Eye (tissue), 1 donor: ENCODE measurements around the gene FAM236C.
"Not testable (repeated sequence)": the region's sequence is repeated elsewhere in the genome, so short reads cannot be mapped to it uniquely, and the experiment has no call there.

Experiments used
- DNase-seq: peaks from one replicate; pipeline ENCODE4 v3.0.0-alpha.2; 2015

FAM236C gene

DNA sequence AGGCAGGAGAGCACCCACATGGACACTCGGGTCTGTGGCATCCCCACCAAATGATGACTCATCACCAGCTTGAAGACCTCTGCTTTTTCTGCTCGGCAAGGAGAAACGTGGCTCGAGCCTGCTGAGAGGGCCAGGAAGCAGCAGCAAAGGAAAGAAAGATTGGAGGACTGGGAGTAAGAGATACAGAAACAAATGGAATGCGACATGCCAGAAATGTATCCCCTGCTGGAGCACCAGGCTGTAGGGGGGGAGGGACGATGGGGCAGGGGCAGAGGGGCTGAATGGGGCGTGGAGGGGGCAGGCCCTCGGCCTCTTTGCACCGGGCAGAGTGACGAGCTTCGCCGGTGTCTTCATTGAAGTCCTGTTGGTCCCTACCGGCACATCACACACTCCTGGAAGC lies at the start of gene FAM236C:
TSS of gene FAM236C (plus strand) at position 301 of the 400 bp plus-strand sequence. CDS start 100 bp downstream, outside the sequence.
- DNase-seq: not testable (repeated sequence)

DNA sequence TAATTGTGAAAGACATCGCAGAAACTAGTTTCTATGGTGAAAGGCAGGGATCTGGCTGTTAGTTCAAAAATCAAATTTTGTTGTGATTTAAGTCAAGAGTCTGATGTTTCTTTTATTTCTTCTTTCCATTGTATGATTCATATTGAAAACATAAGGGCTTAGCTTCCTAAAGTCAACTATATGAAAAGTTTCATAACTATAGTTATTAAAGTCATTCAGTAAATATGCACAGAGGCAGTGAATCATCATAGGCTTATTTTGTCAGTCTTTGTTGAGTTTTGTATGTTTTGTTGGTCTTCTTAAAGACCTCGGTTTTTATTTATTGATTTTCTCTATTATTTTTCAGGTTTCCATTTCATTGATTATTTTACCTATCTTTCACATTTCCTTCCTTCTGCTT lies 29.5 kb upstream of the FAM236C start:
- DNase-seq: not testable (repeated sequence)

DNA sequence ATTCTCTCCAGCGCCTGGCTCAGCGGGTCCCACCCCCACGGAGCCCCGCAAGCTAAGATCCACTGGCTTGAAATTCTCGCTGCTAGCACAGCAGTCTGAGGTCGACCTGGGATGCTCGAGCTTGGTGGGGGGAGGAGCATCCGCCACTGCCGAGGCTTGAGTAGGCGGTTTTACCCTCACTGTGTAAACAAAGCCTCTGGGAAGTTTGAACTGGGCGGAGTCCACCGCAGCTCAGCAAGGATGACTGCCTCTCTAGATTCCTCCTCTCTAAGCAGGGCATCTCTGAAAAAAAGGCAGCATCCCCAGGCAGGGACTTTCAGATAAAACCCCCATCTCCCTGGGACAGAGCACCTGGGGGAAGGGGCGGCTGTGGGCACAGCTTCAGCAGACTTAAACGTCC lies 22.7 kb upstream of the FAM236C start:
- not testable (repeated sequence) for DNase-seq

DNA sequence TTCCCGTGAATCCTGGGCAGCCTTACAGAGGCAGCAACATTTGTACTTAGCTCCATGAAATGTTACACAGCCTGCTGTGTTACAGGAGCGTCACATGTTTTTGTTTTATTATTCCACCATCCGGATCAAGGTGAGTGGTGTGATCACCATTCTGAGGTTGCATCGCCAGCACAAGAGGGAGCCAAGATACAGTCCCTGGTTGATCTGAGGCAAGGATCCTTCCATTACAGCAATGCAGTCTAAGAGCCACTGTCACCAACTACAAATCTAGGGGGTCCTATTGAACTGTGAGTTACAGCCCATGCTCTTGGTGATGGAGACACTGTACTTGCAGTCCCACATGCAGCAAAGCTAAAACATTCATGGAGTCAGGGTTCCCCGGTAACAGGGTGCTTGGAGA lies 3.7 kb downstream of the FAM236C start:
- not testable (repeated sequence) for DNase-seq

DNA sequence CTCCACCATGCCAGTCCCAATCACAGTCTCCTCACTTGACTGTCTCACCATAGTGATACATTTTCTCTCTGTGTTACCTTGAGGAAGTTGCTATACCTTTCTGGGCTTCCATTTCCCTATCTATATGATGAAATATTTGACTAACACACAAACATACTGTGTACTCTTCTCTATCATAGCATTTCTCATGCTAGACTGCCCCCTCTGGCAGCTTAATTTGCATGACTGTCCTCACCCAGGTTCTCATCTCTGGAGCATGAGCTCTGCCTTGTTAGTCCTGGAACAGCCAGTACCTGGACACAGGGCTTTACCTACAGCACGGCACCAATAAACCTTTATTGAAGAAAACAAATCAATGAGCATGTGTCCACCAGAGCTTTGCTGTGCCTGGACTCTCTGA lies 19.9 kb downstream of the FAM236C start:
- DNase-seq: not testable (repeated sequence)

DNA sequence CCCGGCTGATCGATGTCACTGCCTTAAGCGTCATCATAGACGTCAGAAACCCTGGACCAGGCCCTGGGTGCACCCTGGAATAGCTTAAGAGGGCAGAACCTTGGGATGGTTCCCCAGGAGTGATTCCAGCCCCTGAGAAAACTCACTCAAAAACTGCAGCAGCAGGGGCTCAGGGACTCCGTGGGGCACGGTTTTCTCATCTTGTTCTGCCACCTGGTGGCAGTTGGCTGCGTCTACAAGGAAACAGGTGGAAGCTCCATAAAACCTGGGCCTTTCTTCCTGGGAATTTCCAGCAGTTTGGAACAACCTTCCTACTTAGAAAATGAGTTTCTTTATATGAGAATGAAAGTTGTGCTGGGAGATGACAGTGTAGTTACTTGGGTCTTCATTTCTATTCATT lies 24.0 kb downstream of the FAM236C start:
- DNase-seq: not testable (repeated sequence)

DNA sequence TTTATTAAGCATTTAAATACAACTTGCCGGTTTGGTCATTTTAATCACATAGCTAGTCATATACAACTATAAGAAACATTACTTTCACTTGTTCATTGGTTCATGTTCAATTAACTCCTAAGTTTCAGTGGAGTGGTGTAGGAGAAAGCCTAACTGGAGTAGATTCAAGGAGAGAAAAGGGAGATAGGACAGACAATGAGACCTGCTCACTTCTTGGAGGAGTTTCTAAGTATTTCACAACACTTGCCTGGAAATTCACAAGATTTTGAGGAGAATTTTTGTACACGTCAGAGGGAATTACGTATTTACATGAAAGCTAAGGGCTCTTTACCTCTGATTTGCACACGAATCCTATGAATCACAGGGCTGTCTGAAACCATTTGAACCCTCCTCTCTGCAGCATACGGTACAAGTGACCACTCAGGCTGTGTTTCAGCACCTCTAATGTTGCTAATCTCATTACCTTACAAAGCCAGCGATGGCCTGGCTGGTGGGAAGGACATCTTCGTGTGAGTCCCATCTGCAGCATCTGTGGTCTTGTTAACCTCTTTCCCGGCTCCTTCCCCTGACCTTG lies 24.6 kb downstream of the FAM236C start:
- not testable (repeated sequence) for DNase-seq

DNA sequence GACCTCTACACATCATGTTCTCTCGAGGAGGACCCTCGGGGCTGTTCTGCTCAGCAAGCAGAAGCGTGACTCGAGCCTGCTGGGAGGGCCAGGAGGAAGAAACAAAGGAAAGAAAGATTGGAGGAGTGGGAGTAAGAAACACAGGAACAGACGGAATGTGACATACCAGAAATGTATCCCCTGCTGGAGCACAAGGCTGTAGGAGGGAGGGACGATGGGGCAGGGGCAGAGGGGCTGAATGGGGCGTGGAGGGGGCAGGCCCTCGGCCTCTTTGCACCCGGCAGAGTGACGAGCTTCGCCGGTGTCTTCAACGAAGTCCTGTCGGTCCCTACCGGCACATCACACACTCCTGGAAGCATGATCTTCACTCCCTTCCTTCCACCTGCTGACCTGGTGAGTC lies 25.5 kb downstream of the FAM236C start, which contains the start of gene FAM236A:
TSS of gene FAM236A (plus strand) at position 301 of the 400 bp plus-strand sequence. CDS start at position 358, 57 bp downstream.
- not testable (repeated sequence) for DNase-seq

DNA sequence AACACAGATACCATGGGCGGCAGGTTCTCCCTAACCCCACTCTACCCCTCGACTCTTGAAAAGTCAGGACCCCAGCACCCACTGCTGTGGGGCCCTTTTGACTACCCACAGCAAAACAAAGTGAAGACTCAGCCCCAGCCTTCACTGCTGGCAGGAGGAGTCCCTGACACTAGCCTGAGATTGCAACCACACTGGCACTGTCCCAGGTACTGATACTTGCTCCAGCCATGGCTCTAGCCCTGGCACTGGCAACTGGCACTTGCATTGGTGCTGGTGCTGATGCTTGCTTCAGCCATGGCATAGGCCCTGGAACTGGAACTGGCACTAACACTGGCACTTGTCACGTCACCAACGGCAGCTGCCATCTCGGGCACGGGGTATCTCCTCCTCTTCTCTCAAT lies 29.9 kb downstream of the FAM236C start:
- DNase-seq: not testable (repeated sequence)

DNA sequence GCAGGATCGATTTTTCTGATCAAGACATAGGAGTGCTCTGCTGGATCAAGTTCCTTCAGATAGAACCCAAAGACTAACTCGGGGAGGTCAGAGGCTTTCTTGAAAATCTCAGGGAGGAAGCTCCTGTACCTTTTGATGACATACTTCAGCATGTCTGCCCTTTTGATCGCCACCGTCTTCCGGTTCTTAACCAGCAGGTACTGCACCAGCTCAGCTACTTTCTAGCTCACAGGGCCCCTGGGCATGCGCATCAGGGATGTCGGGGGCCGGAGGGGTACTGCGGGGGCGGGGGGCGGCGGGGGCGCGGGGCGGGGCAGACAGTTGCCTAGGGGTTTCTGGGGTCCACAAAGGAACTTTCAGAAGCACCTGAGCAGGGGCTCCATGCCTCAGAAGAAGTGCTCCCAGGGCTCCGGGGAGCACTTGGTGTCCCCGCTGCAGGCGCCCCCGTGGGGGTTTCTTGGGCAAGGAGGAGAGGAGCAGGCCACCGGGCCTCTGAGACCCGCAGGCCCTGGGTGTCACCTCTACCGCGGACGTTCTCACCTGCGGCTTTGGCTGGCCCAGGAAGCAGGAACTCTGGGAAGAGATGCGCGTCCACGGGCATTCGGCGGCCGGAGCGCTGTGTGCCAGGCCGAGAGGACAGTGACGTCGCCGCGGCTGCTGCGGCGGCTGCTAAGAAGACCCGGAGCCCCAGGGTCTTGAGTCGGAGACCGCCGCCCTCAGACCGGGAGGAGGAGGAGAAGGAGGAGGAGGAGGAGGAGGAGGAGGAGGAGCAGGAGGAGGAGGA lies 30.8 kb downstream of the FAM236C start:
- not testable (repeated sequence) for DNase-seq

DNA sequence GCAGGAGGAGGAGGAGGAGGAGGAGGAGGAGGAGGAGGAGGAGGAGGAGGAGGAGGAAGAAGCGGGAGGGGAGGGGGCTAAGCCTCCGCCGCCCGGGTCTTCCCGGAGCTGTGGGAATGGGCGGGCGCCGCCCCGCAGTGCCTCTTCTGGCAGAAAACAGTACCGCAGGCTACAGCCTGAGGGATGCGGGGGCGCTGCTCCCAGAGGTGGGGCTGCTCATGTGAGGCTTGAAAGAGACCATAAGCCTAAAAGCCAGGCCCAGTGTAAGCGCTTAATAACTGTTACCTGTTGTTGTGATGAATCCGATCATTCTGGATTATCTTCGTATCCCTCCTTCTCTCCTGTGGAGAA lies 31.4 kb downstream of the FAM236C start, which contains the start of gene DMRTC1:
TSS of gene DMRTC1 (minus strand) at position 19 of the 351 bp plus-strand sequence. CDS start 68,143 bp downstream, outside the sequence.
- not testable (repeated sequence) for DNase-seq

DNA sequence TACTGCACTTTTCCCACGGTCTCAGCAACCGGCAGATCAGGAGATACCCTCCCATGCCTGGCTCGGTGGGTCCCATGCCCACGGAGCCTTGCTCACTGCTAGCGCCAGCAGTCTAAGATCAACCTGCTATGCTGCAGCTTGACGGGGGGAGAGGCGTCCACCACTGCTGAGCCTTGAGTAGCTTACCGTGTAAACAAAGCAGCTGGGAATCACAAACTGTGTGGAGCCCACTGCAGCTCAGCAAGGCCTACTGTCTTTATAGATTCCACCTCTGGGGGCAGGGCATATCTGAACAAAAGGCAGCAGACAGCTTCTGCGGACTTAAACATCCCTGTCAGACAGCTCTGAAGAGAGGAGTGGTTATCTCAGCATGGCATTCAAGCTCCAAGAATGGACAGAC lies 47.6 kb downstream of the FAM236C start:
- not testable (repeated sequence) for DNase-seq
